ENCODE data around the gene LRFN2.

The LRFN2 gene

GRCh38 chr6:40528051-40528450 is 59.1 kb downstream of the LRFN2 start:
- ATAC-seq (ENCODE audit: low read depth), result no peak
- H3K4me3 Mint-ChIP-seq, result no peak overlapping the region
- no peak for DNase-seq (ENCODE audit: low spot score in 2 of 2)
- no peaks in the 10 kb centered on the region for H3K36me3 Mint-ChIP-seq
- H3K9me3 Mint-ChIP-seq, result no peaks in the 10 kb centered on the region
- no peak overlapping the region for H3K27ac Mint-ChIP-seq
- no peaks in the 10 kb centered on the region for H3K27me3 Mint-ChIP-seq
- H3K4me1 Mint-ChIP-seq, result no peaks in the 10 kb centered on the region

- Mint-ChIP-seq H3K36me3 (no peaks in the 10 kb centered on the region), H3K27me3 (peaks cover under 1% of the 10 kb centered on the region), H3K9me3 (no peaks in the 10 kb centered on the region), H3K4me3 (no peak overlapping the region), H3K4me1 (no peaks in the 10 kb centered on the region), H3K27ac (no peak overlapping the region)
- ATAC-seq (ENCODE audit: low read depth) (no peak), DNase-seq (ENCODE audit: low spot score in 2 of 2) (no peak)
Measured at GRCh38 chr6:40526036-40526435, 61.1 kb downstream of the LRFN2 start.

- DNase-seq (ENCODE audit: low spot score in 2 of 2), result no peak
- Mint-ChIP-seq H3K4me3 (no peak overlapping the region), H3K4me1 (no peaks in the 10 kb centered on the region), H3K27ac (no peak overlapping the region), H3K36me3 (no peaks in the 10 kb centered on the region), H3K27me3 (peaks cover 7% of the 10 kb centered on the region), H3K9me3 (no peaks in the 10 kb centered on the region)
- ATAC-seq (ENCODE audit: low read depth), result no peak
Measured at GRCh38 chr6:40524797-40525585, 62.2 kb downstream of the LRFN2 start.

GRCh38 chr6:40523505-40524172 is 63.5 kb downstream of the LRFN2 start:
- DNase-seq (ENCODE audit: low spot score in 2 of 2) (no peak), ATAC-seq (ENCODE audit: low read depth) (no peak)
- Mint-ChIP-seq H3K4me3 (no peak overlapping the region), H3K27me3 (peaks cover 13% of the 10 kb centered on the region), H3K27ac (no peak overlapping the region), H3K9me3 (no peaks in the 10 kb centered on the region), H3K4me1 (no peaks in the 10 kb centered on the region), H3K36me3 (no peaks in the 10 kb centered on the region)

- Mint-ChIP-seq H3K27ac (no peak overlapping the region), H3K27me3 (peaks cover 20% of the 10 kb centered on the region), H3K4me1 (no peaks in the 10 kb centered on the region), H3K9me3 (no peaks in the 10 kb centered on the region), H3K4me3 (no peak overlapping the region), H3K36me3 (no peaks in the 10 kb centered on the region)
- DNase-seq (ENCODE audit: low spot score in 2 of 2) (no peak), ATAC-seq (ENCODE audit: low read depth) (no peak)
Measured at GRCh38 chr6:40521496-40521895, 65.7 kb downstream of the LRFN2 start.

GRCh38 chr6:40520678-40521077 is 66.5 kb downstream of the LRFN2 start:
- Mint-ChIP-seq H3K4me3 (no peak overlapping the region), H3K9me3 (no peaks in the 10 kb centered on the region), H3K27ac (no peak overlapping the region), H3K27me3 (peaks cover 20% of the 10 kb centered on the region), H3K4me1 (no peaks in the 10 kb centered on the region), H3K36me3 (no peaks in the 10 kb centered on the region)
- no peak for ATAC-seq (ENCODE audit: low read depth)
- no peak for DNase-seq (ENCODE audit: low spot score in 2 of 2)

GRCh38 chr6:40520084-40520483 is 67.1 kb downstream of the LRFN2 start:
- Mint-ChIP-seq H3K27ac (no peak overlapping the region), H3K27me3 (peaks cover 20% of the 10 kb centered on the region), H3K9me3 (no peaks in the 10 kb centered on the region), H3K4me1 (no peaks in the 10 kb centered on the region), H3K36me3 (no peaks in the 10 kb centered on the region), H3K4me3 (no peak overlapping the region)
- ATAC-seq (ENCODE audit: low read depth), result no peak
- no peak for DNase-seq (ENCODE audit: low spot score in 2 of 2)

GRCh38 chr6:40517654-40518053 is 69.5 kb downstream of the LRFN2 start:
- Mint-ChIP-seq H3K4me1 (no peaks in the 10 kb centered on the region), H3K36me3 (no peaks in the 10 kb centered on the region), H3K4me3 (no peak overlapping the region), H3K9me3 (no peaks in the 10 kb centered on the region), H3K27ac (no peak overlapping the region), H3K27me3 (peaks cover 20% of the 10 kb centered on the region)
- DNase-seq (ENCODE audit: low spot score in 2 of 2) (no peak), ATAC-seq (ENCODE audit: low read depth) (no peak)

- Mint-ChIP-seq H3K4me3 (no peak overlapping the region), H3K4me1 (no peaks in the 10 kb centered on the region), H3K27me3 (peaks cover 20% of the 10 kb centered on the region), H3K9me3 (no peaks in the 10 kb centered on the region), H3K27ac (no peak overlapping the region), H3K36me3 (no peaks in the 10 kb centered on the region)
- ATAC-seq (ENCODE audit: low read depth), result no peak
- DNase-seq (ENCODE audit: low spot score in 2 of 2), result no peak
Measured at GRCh38 chr6:40516429-40516828, 70.7 kb downstream of the LRFN2 start.

- no peaks in the 10 kb centered on the region for H3K36me3 Mint-ChIP-seq
- peaks cover 12% of the 10 kb centered on the region for H3K27me3 Mint-ChIP-seq
- H3K9me3 Mint-ChIP-seq, result no peaks in the 10 kb centered on the region
- H3K4me3 Mint-ChIP-seq, result no peak overlapping the region
- no peak overlapping the region for H3K27ac Mint-ChIP-seq
- DNase-seq (ENCODE audit: low spot score in 2 of 2) (no peak), ATAC-seq (ENCODE audit: low read depth) (no peak)
- H3K4me1 Mint-ChIP-seq, result peaks cover 2% of the 10 kb centered on the region
Measured at GRCh38 chr6:40512340-40512739, 74.8 kb downstream of the LRFN2 start.

- Mint-ChIP-seq H3K27ac (no peak overlapping the region), H3K36me3 (no peaks in the 10 kb centered on the region), H3K4me3 (no peak overlapping the region), H3K27me3 (peaks cover 12% of the 10 kb centered on the region), H3K9me3 (no peaks in the 10 kb centered on the region), H3K4me1 (peaks cover 2% of the 10 kb centered on the region)
- no peak for ATAC-seq (ENCODE audit: low read depth)
- DNase-seq (ENCODE audit: low spot score in 2 of 2), result no peak
Measured at GRCh38 chr6:40511884-40512283, 75.3 kb downstream of the LRFN2 start.

GRCh38 chr6:40510442-40510841 is 76.7 kb downstream of the LRFN2 start:
- Mint-ChIP-seq H3K4me1 (peaks cover 2% of the 10 kb centered on the region), H3K9me3 (no peaks in the 10 kb centered on the region), H3K27ac (no peak overlapping the region), H3K27me3 (peaks cover 9% of the 10 kb centered on the region), H3K36me3 (no peaks in the 10 kb centered on the region), H3K4me3 (no peak overlapping the region)
- DNase-seq (ENCODE audit: low spot score in 2 of 2), result no peak
- ATAC-seq (ENCODE audit: low read depth), result no peak

GRCh38 chr6:40509716-40510260 is 77.4 kb downstream of the LRFN2 start:
- Mint-ChIP-seq H3K27me3 (peaks cover 9% of the 10 kb centered on the region), H3K36me3 (no peaks in the 10 kb centered on the region), H3K4me1 (peaks cover 2% of the 10 kb centered on the region), H3K27ac (no peak overlapping the region), H3K4me3 (no peak overlapping the region), H3K9me3 (no peaks in the 10 kb centered on the region)
- DNase-seq (ENCODE audit: low spot score in 2 of 2), result no peak
- no peak for ATAC-seq (ENCODE audit: low read depth)

GRCh38 chr6:40509086-40509485 is 78.1 kb downstream of the LRFN2 start:
- DNase-seq (ENCODE audit: low spot score in 2 of 2) (no peak), ATAC-seq (ENCODE audit: low read depth) (no peak)
- Mint-ChIP-seq H3K9me3 (no peaks in the 10 kb centered on the region), H3K27ac (no peak overlapping the region), H3K27me3 (peaks cover 9% of the 10 kb centered on the region), H3K36me3 (no peaks in the 10 kb centered on the region), H3K4me3 (no peak overlapping the region), H3K4me1 (peaks cover 2% of the 10 kb centered on the region)

Measured in memory B cell (primary cell).